ENCODE results near the gene IFT122.

The IFT122 gene

DNA sequence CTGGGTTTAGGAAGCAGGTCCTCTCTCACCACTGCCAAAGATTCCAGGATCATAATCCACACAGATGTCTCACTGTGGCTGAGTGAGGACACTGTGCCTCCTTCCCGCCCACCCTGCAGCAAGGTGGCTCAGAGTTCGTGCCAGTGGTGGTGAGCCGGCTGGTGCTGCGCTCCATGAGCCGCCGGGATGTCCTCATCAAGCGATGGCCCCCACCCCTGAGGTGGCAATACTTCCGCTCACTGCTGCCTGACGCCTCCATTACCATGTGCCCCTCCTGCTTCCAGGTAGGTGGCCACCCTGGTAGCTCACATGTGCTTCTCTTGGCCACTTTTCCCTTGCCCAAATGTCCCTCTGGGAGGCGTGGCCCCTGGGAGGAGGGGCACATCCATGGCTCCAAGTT lies 79.4 kb downstream of the IFT122 start:
- no peak for DNase-seq (ENCODE audit: low read depth in 2 of 2)

DNA sequence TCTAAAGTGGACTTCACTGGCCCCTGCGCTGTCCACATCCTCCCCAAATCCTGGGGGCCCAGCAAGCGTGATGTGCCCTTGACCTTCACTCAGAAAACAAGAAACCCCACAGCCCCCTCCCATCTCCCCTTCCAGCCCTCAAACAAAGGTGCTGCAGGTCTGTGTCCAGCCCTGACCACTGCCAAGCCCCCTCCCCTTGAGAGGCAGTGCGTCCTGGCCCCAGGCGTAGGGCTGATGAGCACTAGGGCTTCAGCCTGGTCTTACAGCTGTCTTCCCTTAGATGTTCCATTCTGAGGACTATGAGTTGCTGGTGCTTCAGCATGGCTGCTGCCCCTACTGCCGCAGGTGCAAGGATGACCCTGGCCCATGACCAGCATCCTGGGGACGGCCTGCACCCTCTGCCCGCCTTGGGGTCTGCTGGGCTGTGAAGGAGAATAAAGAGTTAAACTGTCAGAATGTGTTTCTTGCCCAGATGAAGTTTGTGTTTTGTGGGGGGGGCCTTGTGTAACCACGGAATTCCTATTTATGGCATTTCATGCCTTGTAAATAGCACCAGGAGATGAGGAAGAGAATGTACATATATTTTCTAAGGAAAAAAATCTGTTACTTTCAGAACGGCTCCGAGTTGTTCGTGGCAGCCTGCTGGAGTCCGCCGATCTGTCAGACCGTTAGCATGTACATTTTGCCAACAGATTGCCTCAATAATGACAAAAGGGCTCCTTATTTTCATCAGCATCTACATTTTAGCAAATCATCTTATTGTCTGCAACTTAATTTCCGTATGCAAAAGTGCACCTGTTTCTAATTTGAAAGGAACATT lies 80.1 kb downstream of the IFT122 start:
- no peak for DNase-seq (ENCODE audit: low read depth in 2 of 2)

DNA sequence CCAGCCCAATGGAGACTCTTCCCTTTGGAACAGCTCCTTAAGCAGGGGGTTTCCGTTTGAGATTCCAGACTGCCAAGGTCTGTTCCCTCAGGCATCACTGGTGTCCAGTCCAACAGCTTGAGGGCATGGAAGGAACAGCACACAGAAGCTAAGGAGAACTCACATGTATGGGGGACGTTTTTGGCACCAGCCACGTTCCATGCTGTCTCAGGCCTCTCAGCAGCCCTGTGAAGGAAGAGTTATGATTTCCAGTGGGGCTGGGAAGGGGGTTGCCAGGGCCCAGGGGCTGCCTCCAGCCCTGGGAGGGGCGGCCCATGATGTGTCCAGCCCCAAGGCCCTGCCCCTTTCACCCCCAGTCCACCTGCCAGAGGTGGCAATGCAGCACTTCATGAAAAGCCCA lies 80.9 kb downstream of the IFT122 start:
- DNase-seq (ENCODE audit: low read depth in 2 of 2): no peak

DNA sequence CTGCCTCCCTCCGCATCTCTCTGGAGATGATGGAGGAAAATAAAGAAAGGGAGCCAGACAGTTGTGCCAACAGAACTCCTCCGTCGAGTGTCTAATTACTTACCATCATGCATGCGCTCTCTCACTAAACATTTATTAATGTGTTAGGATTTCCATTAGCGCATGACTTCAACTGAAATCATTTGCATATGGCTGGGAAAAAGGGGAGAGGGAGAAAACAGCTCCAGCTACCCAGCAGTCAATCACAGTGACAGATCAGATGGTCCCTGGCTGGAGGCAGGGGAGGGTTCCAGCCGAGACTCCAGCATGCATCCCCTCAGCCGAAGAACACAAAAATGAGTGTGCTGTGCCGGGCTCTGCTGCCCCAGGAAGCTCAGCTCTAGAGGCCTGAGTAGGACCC lies 81.6 kb downstream of the IFT122 start:
- no peak for DNase-seq (ENCODE audit: low read depth in 2 of 2)

DNA sequence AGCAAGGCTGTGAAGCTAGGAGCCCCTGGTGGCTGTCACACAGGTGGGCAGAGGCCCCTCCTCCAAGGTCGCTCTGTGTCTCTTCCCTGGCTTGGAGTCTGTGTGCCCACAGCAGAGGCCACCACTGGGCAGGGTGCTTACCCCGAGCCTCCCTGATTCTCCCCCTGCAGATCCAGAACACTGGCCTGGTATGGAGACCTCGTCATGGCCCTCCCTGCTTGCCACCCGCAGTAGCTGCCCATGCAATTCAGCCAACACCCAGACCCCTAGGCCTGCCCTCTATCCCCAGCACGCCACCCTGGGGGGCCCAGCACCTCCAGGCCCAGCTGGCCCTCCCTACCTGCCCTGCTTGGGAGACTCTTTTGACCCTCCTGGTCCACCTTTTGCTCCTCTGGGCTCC lies 82.9 kb downstream of the IFT122 start:
- DNase-seq (ENCODE audit: low read depth in 2 of 2): no peak

DNA sequence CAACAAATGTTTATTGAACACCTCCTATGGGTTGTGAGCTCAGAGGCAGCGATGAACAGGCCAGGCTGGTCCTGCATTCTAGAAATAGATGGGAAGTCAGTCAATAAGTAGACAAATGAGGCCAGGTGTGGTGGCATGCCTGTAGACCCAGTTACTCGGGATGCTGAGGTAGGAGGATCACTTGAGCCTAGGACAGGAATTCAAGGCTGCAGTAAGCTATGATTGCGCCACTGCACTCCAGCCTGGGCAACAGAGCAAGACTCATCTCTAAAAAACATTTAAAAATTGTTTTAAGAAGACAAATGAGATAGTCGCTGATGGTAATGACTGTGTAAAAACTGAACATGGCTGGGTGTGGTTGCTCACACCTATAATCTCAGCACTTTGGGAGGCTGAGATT lies 84.1 kb downstream of the IFT122 start:
- no peak for DNase-seq (ENCODE audit: low read depth in 2 of 2)

DNA sequence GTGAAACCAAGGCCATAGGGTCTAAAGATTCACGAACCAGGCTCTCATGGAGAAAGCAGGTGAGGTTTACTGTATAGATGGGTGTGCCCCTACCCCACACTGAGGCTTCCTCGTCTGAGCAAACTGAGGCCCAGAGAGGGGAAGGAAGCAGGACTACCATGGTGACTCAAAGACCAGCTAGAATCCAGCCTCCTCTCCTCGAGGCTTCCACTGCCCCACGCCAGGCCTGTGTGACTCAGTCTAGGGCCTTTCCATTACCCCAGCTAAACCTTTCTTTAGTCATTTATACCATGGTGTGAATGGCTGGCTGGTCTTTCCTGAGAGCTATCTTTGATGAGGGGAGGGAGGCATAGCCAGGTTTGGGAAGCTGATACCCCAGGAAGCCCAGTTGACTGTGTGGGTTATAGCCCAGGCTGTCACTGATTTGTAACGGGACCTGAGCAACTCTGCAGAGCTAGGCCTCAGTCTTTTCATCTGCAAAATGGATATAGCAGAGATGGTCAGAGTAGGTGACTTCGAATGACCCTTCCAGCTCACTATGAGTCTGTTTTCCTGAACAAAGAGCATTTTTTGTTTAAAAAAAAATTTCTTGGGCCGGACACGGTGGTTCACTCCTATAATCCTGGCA lies 85.4 kb downstream of the IFT122 start:
- DNase-seq (ENCODE audit: low read depth in 2 of 2): no peak

DNA sequence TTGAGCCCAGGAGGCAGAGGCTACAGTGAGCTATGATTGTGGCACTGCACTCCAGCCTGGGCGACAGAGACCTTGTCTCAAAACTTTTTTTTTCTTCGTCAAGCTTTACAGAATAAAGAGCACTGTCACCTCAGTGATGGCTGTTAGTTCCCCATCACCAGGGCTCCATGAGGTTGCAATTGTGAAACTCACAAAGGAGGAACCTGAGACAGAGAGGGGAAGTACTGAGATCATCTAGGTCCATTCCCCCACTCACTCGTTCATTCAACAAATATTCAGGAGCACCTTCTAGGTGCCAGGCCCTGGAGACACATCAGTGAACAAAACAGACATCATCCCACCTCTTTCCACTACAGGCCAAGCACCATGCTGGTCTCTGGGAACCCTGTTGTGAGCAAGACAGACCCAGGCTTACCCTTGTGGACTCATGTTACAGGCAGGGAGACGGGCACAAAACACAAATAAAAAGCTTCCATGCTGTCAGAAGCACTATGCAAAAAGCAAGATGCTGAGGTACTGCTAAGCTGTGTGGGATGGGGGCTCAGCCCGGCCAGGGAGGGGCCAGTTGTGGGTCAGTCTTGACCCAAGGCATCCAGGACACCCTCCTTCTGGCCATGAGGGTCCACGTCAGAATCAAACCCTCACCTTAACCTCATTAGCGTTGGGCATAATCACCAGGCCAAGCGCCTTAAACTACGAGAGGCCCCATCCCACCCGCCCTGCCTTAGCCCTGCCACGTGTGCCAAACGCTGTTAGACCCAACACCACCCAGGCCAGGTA lies 86.3 kb downstream of the IFT122 start:
- DNase-seq (ENCODE audit: low read depth in 2 of 2): no peak

DNA sequence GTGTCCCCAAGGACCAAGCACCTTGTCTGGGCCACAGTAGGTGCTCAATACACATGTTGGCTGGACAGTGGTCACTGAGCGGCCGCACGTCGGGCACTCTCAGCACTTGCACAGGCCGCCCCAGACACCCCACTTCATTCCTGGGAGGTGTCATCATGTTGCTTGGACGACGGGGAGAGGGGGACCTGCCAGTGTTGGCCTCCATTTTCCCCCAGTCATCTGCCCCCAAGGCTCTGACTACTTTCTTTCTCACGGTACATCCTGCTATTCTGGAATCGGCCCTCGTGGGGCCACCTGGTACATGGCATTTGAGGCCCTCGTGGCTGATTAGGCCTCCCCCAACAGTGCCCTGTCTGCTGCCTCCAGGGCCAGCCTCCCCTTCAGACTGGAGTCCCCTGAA lies 87.2 kb downstream of the IFT122 start:
- DNase-seq (ENCODE audit: low read depth in 2 of 2): no peak

DNA sequence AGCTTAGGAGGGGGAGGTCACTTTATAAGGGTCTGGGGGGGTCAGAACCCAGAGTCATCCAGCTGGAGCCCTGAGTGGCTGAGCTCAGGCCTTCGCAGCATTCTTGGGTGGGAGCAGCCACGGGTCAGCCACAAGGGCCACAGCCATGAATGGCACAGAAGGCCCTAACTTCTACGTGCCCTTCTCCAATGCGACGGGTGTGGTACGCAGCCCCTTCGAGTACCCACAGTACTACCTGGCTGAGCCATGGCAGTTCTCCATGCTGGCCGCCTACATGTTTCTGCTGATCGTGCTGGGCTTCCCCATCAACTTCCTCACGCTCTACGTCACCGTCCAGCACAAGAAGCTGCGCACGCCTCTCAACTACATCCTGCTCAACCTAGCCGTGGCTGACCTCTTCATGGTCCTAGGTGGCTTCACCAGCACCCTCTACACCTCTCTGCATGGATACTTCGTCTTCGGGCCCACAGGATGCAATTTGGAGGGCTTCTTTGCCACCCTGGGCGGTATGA lies 88.6 kb downstream of the IFT122 start, which contains the start of gene RHO:
Gene RHO (plus strand): TSS at position 51 of the 512 bp plus-strand sequence. CDS start 95 bp downstream, at position 146.
- no peak for DNase-seq (ENCODE audit: low read depth in 2 of 2)

DNA sequence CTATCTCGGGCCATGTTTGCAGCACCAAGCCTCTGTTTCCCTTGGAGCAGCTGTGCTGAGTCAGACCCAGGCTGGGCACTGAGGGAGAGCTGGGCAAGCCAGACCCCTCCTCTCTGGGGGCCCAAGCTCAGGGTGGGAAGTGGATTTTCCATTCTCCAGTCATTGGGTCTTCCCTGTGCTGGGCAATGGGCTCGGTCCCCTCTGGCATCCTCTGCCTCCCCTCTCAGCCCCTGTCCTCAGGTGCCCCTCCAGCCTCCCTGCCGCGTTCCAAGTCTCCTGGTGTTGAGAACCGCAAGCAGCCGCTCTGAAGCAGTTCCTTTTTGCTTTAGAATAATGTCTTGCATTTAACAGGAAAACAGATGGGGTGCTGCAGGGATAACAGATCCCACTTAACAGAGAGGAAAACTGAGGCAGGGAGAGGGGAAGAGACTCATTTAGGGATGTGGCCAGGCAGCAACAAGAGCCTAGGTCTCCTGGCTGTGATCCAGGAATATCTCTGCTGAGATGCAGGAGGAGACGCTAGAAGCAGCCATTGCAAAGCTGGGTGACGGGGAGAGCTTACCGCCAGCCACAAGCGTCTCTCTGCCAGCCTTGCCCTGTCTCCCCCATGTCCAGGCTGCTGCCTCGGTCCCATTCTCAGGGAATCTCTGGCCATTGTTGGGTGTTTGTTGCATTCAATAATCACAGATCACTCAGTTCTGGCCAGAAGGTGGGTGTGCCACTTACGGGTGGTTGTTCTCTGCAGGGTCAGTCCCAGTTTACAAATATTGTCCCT lies 89.6 kb downstream of the IFT122 start:
- no peak for DNase-seq (ENCODE audit: low read depth in 2 of 2)

DNA sequence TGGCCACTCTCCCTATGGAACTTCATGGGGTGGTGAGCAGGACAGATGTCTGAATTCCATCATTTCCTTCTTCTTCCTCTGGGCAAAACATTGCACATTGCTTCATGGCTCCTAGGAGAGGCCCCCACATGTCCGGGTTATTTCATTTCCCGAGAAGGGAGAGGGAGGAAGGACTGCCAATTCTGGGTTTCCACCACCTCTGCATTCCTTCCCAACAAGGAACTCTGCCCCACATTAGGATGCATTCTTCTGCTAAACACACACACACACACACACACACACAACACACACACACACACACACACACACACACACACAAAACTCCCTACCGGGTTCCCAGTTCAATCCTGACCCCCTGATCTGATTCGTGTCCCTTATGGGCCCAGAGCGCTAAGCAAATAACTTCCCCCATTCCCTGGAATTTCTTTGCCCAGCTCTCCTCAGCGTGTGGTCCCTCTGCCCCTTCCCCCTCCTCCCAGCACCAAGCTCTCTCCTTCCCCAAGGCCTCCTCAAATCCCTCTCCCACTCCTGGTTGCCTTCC lies 90.3 kb downstream of the IFT122 start:
- DNase-seq (ENCODE audit: low read depth in 2 of 2): no peak

DNA sequence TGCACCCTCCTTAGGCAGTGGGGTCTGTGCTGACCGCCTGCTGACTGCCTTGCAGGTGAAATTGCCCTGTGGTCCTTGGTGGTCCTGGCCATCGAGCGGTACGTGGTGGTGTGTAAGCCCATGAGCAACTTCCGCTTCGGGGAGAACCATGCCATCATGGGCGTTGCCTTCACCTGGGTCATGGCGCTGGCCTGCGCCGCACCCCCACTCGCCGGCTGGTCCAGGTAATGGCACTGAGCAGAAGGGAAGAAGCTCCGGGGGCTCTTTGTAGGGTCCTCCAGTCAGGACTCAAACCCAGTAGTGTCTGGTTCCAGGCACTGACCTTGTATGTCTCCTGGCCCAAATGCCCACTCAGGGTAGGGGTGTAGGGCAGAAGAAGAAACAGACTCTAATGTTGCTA lies 90.8 kb downstream of the IFT122 start:
- no peak for DNase-seq (ENCODE audit: low read depth in 2 of 2)

DNA sequence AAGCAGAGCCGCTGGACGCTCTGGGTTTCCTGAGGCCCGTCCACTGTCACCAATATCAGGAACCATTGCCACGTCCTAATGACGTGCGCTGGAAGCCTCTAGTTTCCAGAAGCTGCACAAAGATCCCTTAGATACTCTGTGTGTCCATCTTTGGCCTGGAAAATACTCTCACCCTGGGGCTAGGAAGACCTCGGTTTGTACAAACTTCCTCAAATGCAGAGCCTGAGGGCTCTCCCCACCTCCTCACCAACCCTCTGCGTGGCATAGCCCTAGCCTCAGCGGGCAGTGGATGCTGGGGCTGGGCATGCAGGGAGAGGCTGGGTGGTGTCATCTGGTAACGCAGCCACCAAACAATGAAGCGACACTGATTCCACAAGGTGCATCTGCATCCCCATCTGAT lies 91.7 kb downstream of the IFT122 start:
- no peak for DNase-seq (ENCODE audit: low read depth in 2 of 2)

DNA sequence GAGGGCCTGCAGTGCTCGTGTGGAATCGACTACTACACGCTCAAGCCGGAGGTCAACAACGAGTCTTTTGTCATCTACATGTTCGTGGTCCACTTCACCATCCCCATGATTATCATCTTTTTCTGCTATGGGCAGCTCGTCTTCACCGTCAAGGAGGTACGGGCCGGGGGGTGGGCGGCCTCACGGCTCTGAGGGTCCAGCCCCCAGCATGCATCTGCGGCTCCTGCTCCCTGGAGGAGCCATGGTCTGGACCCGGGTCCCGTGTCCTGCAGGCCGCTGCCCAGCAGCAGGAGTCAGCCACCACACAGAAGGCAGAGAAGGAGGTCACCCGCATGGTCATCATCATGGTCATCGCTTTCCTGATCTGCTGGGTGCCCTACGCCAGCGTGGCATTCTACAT lies 92.2 kb downstream of the IFT122 start:
- DNase-seq (ENCODE audit: low read depth in 2 of 2): no peak

DNA sequence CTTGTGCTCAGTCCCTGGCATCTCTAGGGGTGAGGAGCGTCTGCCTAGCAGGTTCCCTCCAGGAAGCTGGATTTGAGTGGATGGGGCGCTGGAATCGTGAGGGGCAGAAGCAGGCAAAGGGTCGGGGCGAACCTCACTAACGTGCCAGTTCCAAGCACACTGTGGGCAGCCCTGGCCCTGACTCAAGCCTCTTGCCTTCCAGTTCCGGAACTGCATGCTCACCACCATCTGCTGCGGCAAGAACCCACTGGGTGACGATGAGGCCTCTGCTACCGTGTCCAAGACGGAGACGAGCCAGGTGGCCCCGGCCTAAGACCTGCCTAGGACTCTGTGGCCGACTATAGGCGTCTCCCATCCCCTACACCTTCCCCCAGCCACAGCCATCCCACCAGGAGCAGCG lies 93.4 kb downstream of the IFT122 start:
- DNase-seq (ENCODE audit: low read depth in 2 of 2): no peak

DNA sequence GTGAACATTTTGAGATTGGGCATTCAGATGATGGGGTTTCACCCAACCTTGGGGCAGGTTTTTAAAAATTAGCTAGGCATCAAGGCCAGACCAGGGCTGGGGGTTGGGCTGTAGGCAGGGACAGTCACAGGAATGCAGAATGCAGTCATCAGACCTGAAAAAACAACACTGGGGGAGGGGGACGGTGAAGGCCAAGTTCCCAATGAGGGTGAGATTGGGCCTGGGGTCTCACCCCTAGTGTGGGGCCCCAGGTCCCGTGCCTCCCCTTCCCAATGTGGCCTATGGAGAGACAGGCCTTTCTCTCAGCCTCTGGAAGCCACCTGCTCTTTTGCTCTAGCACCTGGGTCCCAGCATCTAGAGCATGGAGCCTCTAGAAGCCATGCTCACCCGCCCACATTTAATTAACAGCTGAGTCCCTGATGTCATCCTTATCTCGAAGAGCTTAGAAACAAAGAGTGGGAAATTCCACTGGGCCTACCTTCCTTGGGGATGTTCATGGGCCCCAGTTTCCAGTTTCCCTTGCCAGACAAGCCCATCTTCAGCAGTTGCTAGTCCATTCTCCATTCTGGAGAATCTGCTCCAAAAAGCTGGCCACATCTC lies 94.5 kb downstream of the IFT122 start:
- DNase-seq (ENCODE audit: low read depth in 2 of 2): no peak

DNA sequence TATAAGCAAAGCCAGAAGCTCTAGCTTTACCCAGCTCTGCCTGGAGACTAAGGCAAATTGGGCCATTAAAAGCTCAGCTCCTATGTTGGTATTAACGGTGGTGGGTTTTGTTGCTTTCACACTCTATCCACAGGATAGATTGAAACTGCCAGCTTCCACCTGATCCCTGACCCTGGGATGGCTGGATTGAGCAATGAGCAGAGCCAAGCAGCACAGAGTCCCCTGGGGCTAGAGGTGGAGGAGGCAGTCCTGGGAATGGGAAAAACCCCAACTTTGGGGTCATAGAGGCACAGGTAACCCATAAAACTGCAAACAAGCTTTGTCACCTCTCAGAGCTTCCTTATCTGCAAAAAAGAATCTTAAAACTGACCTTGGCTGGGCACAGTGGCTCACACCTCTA lies 95.1 kb downstream of the IFT122 start:
- no peak for DNase-seq (ENCODE audit: low read depth in 2 of 2)

DNA sequence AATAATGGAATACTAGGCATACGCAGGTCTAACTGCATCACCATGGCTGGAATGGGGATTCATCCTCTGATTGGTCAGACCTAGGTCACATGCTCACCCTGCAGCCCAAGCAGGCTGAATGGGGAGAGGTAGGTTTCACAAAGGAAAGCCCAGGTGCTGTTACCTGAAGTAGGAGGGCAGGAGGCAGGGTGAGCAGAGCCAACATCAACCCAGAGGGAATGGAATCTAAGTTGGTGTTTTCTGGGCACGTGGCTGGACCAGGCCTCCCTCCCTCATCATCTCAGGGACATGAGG lies 96.3 kb downstream of the IFT122 start:
- no peak for DNase-seq (ENCODE audit: low read depth in 2 of 2)

DNA sequence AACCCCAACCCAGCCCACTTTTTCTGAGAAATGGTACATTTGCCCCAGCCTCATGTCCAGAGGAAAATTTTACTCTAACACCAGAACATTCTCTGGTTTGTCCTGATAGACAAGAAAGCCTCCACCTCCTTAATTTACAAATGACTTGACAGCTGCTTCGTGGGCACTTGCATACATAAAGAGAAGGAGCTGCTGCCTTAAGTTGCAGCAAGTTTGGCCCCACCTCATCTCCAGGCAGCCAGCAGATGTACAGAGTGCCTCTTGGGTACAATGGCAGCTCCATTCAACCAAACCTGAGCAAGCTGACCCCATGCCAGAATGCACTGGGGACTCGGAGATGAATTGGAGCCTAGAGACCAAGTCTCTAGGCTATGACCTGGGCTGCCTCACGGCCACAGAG lies 96.8 kb downstream of the IFT122 start:
- DNase-seq (ENCODE audit: low read depth in 2 of 2): no peak

DNA sequence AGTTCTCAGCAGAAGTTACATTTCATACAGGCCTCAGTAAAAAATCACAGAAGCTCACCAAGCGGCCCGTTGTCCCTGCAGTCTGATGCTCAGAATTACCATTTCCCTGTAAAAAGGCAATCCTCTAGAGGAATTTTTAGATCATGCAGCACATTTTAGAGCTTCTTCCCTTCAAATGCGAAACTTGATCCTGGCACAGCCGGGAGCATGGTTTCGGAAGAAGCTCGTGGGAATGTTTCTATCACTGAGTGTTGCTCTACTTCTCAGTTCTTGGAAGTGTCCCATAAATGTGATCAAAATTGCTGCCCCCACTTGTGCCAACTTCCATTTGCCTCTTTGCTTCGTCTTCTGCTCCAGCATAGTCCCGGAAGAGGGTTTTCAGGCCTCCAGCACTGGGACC lies 99.2 kb downstream of the IFT122 start:
- DNase-seq (ENCODE audit: low read depth in 2 of 2): no peak
